ENCODE measurements around the gene ORM1. TPM values are rescaled to one million over a fixed set of nuclear protein-coding genes. Genes with fewer than 3 reads are reported as not detected.

Gene ORM1
- total and polyA plus RNA-seq, 12 donors = 0.13 to 0.70 (median 0.55) TPM; not detected in 7

GRCh38 chr9:114286146-114286679 lies 36.7 kb upstream of the ORM1 start:
- TF ChIP-seq CTCF (IDR thresholded peaks at IDR 0.05) = no peak
- H3K4me1 ChIP-seq = peaks cover 0 to 8% (median under 1%) of the 10 kb centered on the region in 9 donors
- DNase-seq (no peak), ATAC-seq (no peak)
- H3K27ac ChIP-seq = no peak overlapping the region
- intact Hi-C loops (cut with DNase I) = loop anchor here in 3 of 10 donors (5.0 to 10.0 kb wide), 3 partner anchors 131 to 199 kb away; partner anchors contain the start of gene COL27A1 (in 1 of the 3)
- H3K36me3 ChIP-seq = peaks cover 0 to 9% (median 0%) of the 10 kb centered on the region in 9 donors
- WGBS, 2 donors = 86 to 87% methylated on average over 10 of the region's 10 CpGs
- H3K27me3 ChIP-seq = no peaks in the 10 kb centered on the region
- no peak overlapping the region for H3K4me3 ChIP-seq
- no peaks in the 10 kb centered on the region for H3K9me3 ChIP-seq

- WGBS, 2 donors = 78 to 84% methylated on average over 16 of the region's 16 CpGs
- ATAC-seq (no peak), DNase-seq (no peak)
- H3K27ac ChIP-seq = no peak overlapping the region
- no peaks in the 10 kb centered on the region for H3K9me3 ChIP-seq
- H3K27me3 ChIP-seq = no peaks in the 10 kb centered on the region
- peaks cover 0 to 11% (median 0%) of the 10 kb centered on the region in 9 donors for H3K36me3 ChIP-seq
- intact Hi-C loops (cut with DNase I) = loop anchor here in 3 of 10 donors (5.0 to 10.0 kb wide), 3 partner anchors 132 to 200 kb away; partner anchors contain the start of gene COL27A1 (in 1 of the 3)
- no peaks in the 10 kb centered on the region for H3K4me1 ChIP-seq
- no peak for TF ChIP-seq CTCF (IDR thresholded peaks at IDR 0.05)
- no peak overlapping the region for H3K4me3 ChIP-seq
Observed at GRCh38 chr9:114287001-114287762, 35.7 kb upstream of the ORM1 start.

- no peak for DNase-seq
- H3K4me3 ChIP-seq = no peak overlapping the region
- 75 to 84% methylated on average over 15 of the region's 15 CpGs for WGBS, 2 donors
- H3K27ac ChIP-seq = no peak overlapping the region
- no peaks in the 10 kb centered on the region for H3K9me3 ChIP-seq
- no peaks in the 10 kb centered on the region for H3K27me3 ChIP-seq
- no peaks in the 10 kb centered on the region for H3K4me1 ChIP-seq
- no peak for ATAC-seq
- no peak for TF ChIP-seq CTCF (IDR thresholded peaks at IDR 0.05)
- intact Hi-C loops (cut with DNase I) = loop anchor here in 3 of 10 donors (5.0 to 10.0 kb wide), 3 partner anchors 133 to 200 kb away; partner anchors contain the start of gene COL27A1 (in 1 of the 3)
- peaks cover 0 to 17% (median 0%) of the 10 kb centered on the region in 9 donors for H3K36me3 ChIP-seq
Observed at GRCh38 chr9:114287763-114288192, 35.1 kb upstream of the ORM1 start.

- no peak overlapping the region for H3K27ac ChIP-seq
- DNase-seq (no peak), ATAC-seq (no peak)
- H3K27me3 ChIP-seq = no peaks in the 10 kb centered on the region
- no peaks in the 10 kb centered on the region for H3K4me1 ChIP-seq
- no peak overlapping the region for H3K4me3 ChIP-seq
- no peak for TF ChIP-seq CTCF (IDR thresholded peaks at IDR 0.05)
- peaks cover 0 to 19% (median 0%) of the 10 kb centered on the region in 9 donors for H3K36me3 ChIP-seq
- 75 to 77% methylated on average over 23 of the region's 23 CpGs for WGBS, 2 donors
- intact Hi-C loops (cut with DNase I) = loop anchor here in 3 of 10 donors (5.0 to 10.0 kb wide), 3 partner anchors 134 to 201 kb away; partner anchors contain the start of gene COL27A1 (in 1 of the 3)
- H3K9me3 ChIP-seq = no peaks in the 10 kb centered on the region
Observed at GRCh38 chr9:114288193-114289091, 34.5 kb upstream of the ORM1 start.

Data from heart right ventricle (tissue), 16 donors.